Bone marrow (tissue), 2 donors: ENCODE data around the gene AGAP1.

Source experiments
- DNase-seq, 2 donors: peaks; one replicate each; lab custom pipeline; 2025; lab: John Stamatoyannopoulos, UW

Gene AGAP1

DNA sequence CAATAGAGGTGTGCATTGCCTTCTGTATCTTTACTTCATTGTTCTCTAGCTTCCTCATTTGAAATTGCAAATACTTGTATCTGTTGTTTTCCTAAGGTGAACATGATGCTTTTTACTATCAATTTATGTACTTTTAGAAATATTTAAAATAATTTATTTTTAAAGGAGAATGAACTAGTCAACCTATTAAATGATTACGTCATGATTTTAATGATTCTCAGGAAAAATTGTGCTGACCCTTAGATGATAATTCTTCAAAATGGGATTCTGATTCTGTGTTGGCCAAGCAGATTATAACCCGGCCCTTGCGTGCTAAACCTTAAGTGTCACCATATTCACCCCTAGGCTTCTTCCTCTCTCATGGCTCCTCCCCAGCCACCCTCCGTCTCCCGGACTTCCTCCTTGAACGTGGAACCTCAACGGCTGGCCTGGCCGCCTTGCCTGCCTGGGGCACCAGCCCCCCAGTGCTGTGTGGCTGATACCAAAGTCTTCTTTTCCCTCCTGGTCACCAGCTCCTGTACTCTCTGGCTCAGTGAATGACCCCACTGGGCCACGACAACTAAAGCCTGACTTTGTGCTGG, 382.3 kb downstream of the AGAP1 start:
- DNase-seq: no peak

GRCh38 chr2:235877275-235877802, 383.5 kb downstream of the AGAP1 start:
- no peak for DNase-seq

DNA sequence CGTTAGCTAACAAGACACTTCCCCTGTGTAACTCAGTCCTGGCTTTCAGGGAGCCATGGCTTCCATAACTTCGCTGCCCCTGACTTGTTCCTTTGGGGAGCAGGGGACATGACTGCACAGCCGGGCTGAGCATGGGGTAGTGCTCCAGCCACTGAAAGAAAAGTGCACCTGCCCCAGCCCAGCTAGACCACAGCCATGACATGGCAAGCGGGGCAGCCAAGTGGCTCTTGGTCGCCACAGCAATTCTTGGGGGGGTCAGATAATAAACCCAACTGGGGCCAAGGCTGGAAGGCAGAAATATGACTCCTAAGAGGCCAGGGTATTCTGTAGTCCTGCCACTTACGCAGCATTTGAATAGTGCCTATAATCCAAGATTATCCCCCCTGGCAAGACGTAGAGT, 385.3 kb downstream of the AGAP1 start:
- no peak for DNase-seq

GRCh38 chr2:235883675-235884074, 389.8 kb downstream of the AGAP1 start:
- DNase-seq: no peak

GRCh38 chr2:235889302-235889630, 395.4 kb downstream of the AGAP1 start:
- DNase-seq: no peak

DNA sequence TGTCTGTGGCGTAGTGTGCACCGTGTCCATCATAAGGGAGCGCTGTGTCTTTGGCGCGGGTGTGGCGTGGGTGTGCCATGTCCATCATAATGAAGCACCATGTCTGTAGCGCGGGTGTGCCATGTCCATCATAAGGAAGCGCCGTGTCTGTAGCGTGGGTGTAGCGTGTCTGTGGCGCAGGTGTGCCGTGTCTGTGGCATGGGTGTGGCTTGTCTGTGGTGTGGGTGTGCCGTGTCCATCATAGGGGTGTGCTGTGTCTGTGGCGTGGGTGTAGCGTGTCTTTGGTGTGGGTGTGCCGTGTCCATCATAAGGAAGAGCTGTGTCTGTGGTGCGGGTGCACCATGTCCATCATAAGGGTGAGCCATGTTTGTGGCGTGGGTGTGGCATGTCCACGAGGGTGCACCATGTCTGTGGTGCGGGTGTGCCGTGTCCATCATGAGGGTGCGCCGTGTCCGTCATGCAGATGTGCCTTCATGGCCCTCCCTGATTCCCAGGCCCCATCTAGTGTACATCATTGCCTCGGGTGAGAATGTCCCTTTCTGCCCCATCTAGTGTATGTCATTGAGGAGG, 399.4 kb downstream of the AGAP1 start:
- DNase-seq: no peak

DNA sequence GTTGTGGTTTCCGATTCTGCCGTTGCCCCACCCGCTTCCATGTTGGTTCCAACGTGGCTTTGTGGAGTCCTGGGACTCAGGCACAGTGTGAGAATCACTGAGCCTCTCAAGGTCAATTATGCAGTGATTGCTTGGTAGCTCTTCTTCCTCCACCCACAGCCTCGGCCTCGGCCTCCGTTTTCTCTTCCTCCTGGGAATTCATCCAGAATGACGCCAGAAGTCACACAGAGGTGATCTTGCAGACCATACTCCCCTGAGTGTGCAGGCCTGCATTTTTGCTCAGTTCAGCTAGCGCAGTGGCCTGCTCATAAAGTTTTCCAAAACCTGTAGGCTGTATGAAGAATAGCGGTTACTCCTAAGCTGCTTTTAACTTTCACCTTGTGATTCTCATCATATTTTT, 401.0 kb downstream of the AGAP1 start:
- no peak for DNase-seq

GRCh38 chr2:235896061-235896460, 402.2 kb downstream of the AGAP1 start:
- DNase-seq: no peak

- no peak for DNase-seq
Measured at GRCh38 chr2:235897992-235898391, 404.1 kb downstream of the AGAP1 start.

DNA sequence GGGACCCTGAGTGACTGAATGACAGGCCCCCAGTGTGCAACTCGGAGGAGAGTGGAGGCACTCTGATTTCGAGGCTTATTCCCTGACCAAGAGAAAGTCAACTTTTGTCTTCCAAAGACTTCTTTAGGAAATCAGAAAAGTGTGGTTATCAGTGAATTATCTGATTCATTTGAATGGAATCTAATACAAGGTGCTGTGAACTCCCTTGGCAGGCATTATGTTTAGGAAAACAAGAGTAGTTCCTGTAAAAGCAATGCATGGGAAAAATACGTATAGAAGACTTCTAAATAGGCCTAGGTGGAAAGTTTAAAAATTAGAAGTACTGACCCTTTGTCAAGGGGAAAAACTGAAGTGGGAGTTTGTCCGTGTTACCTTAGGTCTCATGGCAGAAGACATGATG, 404.9 kb downstream of the AGAP1 start:
- DNase-seq: no peak

GRCh38 chr2:235900631-235901030, 406.8 kb downstream of the AGAP1 start:
- DNase-seq: no peak

GRCh38 chr2:235901243-235901642, 407.4 kb downstream of the AGAP1 start:
- DNase-seq: no peak

- no peak for DNase-seq
Measured at GRCh38 chr2:235903782-235904584, 410.1 kb downstream of the AGAP1 start.

GRCh38 chr2:235904585-235904931, 410.7 kb downstream of the AGAP1 start:
- no peak for DNase-seq

DNA sequence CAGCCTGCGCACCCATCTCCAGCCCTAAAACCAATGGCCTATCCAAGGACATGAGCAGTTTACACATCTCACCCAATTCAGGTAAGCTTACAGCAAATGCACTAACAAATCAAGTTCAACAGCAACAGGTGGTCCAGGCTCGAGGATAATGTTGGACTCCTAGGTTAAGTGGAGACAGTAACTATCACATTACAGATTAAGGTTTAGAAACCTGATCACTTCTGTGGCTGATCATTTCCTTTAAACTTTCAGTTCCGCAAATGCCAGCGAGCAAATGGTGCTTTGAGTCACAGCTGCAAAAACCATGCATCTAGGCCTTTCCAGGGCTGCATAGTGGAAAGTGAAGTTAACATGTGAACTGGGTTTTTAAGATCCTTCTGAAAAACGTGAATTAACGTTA, 415.0 kb downstream of the AGAP1 start:
- DNase-seq: no peak

DNA sequence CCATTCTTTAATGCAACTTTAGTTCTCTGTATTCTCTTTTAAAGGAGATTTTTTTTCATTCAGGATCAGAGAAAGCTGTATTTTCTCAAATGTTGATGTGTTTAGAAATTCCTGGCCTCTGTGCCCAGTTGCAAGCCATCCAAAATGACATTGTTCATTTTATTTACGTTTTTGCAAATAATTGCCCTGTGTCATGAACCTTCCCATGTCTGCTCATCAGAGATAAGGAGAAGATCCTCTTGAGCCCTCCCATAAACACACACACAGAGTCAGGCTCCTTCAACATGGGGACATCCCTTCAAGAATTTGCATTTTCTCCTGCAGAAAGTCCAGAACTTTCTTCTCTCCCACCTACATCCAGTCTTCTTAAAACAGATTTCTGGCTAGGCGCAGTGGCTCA, 415.5 kb downstream of the AGAP1 start:
- no peak for DNase-seq

DNA sequence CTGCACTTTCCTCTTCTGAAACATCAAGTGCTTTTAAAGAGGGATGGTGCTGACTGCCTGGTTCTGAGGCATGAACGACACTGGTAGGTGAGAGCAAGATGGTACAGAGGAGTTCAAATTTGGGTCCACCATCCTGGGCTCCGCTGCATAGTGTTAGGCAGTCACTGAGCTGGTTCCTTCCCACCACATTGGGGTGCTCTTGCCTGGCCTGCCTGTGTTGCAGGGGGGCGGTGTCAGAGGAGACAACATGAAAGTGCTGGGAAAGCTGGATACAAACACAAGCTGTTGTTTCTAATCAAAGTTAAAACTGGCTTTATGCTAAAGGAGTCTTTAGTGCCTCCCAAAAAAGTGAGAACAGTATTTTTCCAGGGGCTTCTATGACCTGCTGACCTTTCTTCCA, 416.2 kb downstream of the AGAP1 start:
- DNase-seq: no peak

DNA sequence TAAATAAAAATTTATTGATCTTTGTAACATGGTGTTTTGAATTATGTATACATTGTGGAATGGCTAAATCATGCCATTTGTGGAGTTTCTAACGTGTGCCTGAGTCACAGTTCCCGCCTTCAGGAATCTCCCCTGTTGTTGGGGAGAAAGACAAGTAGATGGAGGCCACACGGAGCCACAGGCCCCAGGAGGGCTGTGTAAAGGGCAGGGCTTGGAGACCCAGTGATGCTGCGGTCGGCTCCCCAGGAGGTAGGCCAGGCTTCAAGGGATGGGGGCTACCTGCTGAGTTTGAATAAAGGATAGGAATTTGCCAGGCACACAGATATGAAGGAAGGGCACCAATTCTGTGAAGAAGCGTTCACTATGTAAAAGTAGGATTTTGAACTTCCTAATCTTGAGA, 417.3 kb downstream of the AGAP1 start:
- DNase-seq: no peak

- DNase-seq: no peak
Measured at GRCh38 chr2:235911633-235912233, 417.9 kb downstream of the AGAP1 start.

DNA sequence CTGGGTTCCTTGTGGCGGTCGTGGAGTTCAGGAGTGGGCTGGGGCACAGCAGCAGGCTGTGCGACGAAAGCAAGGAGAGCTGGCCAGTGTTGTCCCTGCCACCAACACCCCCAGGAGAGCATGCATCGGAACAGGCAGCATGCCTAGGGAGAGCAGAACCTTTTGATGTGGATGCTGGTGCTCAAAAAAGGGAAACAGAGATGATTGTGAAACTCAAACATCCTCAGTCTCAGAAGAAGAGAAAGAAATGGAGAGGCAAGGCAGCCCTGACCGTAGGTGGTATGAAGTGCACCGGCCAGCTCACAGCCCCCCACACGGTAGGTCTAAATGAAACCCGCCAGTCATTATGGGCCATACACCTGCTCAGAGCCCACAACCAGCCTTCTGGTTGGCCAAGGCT, 420.9 kb downstream of the AGAP1 start:
- DNase-seq: no peak

- no peak for DNase-seq
Measured at GRCh38 chr2:235917506-235917905, 423.7 kb downstream of the AGAP1 start.

DNA sequence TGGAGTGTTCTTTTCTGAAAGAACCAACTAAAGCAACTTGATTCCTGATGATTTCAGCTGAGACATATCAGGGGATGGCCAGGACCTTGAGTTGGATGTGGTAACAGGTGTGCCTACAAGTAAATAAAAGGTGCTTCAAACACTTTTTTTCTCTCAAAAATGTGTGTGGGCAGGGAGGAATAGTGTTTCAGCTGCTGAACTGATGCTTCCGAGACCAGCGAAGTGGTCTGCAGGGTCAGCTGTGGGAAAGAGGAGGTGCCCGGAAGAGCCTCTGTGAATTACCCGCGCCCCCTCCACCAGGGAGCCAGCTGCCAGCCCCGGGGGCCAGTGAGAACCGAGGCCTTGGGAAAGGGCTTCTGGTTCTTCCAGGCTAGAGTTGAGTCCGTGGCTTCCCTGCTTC, 425.0 kb downstream of the AGAP1 start:
- no peak for DNase-seq

GRCh38 chr2:235920216-235920865, 426.5 kb downstream of the AGAP1 start:
- DNase-seq: no peak
